RWPE1 (cell line): ENCODE data around the gene SMIM11.

Experiments used
- CTCF ChIA-PET: fragments of 350-600 bp; sonication (Branson Sonifier 250); formaldehyde crosslinking; extraction: SDS; loops from one replicate; lab custom pipeline; 2021; lab: Yijun Ruan, JAX
- POLR2A ChIA-PET: fragments of 400-600 bp; formaldehyde crosslinking; extraction: SDS; loops from one replicate; lab custom pipeline; 2020; ENCODE audit warnings: antibody characterized with exemption; ENCODE audit not compliant: low non-redundant PET; lab: Yijun Ruan, JAX
- DNase-seq: peaks from one replicate; pipeline ENCODE4 v3.0.0; 2012; ENCODE audit warnings: low spot score
- H3K27ac ChIP-seq: fragments of 450-650 bp; 2 replicates; pipeline ENCODE4 v1.5.1; 2017
- TF ChIP-seq, protein P1 (sequence below): fragments of 450-650 bp; conservative IDR thresholded peaks from 2 replicates; pipeline ENCODE4 v1.5.1; 2017; ENCODE audit warnings: low read depth, mild to moderate bottlenecking

The SMIM11 gene

DNA sequence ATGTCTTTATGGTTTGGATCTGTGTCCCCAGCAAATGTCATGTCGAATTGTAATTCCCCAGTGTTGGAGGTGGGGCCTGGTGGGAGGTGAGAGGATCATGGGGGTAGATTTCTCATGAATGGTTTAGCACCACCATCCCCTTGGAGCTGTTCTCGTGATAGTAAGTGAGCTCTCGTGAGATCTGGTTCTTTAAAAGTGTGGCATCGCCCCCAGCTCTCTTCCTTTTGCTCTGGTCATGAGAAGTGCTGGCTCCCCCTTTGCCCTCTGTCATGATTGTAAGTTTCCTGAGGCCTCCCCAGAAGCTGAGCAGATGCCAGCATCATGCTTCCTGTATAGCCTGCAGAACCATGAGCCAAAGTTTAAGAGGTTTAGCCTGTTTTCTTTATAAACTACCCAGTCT is 22.8 kb upstream of the SMIM11 start:
- TF ChIP-seq, protein P1, sequence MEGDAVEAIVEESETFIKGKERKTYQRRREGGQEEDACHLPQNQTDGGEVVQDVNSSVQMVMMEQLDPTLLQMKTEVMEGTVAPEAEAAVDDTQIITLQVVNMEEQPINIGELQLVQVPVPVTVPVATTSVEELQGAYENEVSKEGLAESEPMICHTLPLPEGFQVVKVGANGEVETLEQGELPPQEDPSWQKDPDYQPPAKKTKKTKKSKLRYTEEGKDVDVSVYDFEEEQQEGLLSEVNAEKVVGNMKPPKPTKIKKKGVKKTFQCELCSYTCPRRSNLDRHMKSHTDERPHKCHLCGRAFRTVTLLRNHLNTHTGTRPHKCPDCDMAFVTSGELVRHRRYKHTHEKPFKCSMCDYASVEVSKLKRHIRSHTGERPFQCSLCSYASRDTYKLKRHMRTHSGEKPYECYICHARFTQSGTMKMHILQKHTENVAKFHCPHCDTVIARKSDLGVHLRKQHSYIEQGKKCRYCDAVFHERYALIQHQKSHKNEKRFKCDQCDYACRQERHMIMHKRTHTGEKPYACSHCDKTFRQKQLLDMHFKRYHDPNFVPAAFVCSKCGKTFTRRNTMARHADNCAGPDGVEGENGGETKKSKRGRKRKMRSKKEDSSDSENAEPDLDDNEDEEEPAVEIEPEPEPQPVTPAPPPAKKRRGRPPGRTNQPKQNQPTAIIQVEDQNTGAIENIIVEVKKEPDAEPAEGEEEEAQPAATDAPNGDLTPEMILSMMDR: no peak
- H3K27ac ChIP-seq: no peak overlapping the region
- DNase-seq: no peak
- CTCF ChIA-PET: interaction anchor here (0.6 to 3.4 kb wide), 2 partner anchors 112 to 429 kb away, joined by 3 to 22 read pairs; no protein-coding TSS in a partner anchor
- POLR2A ChIA-PET: no interaction called here

DNA sequence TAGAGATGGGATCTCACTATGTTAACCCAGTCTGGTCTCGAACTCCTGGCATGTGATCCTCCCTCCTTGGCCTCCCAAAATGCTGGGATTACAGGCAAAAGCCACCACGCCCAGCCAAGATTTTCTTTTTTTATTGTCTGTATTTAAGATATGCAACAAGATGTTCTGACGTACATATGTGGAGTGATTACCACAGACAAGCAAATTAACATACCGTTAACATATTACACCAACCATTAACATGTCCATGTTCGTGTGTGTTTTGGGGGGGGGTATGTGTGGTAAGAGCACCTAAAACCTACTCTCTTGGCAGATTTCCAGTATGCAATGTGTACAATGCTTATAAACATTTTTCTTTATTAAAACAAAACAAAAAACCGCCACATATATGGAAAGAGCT is 22.1 kb upstream of the SMIM11 start:
- POLR2A ChIA-PET: no interaction called here
- no peak overlapping the region for H3K27ac ChIP-seq
- TF ChIP-seq, protein P1: no peak
- no peak for DNase-seq
- CTCF ChIA-PET: interaction anchor here (0.6 to 3.4 kb wide), 2 partner anchors 112 to 429 kb away, joined by 3 to 22 read pairs; no protein-coding TSS in a partner anchor

DNA sequence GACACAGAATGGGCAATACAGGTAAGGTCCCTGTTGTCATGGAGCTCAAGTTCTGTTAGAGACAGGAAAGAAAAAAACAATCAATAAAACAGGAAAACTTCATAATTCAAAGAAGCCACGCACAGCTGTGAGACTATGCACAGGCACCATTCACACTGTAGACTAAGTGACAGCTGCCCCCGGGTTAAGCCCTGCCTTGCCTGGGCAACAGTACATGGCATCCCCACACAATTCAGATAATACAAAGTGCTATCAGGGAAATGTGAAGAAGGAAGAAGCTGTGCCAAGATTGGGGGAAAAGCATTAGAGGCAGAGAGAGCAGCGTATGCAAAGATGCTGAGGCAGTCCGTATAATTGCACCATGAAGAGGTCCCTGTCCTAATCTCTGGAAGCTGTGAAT is 20.5 kb upstream of the SMIM11 start:
- DNase-seq: no peak
- ChIA-PET CTCF (interaction anchor here (0.6 to 1.4 kb wide), 3 partner anchors 8 to 431 kb away, joined by 3 read pairs; no protein-coding TSS in a partner anchor), POLR2A (no interaction called here)
- TF ChIP-seq, protein P1: no peak
- H3K27ac ChIP-seq: no peak overlapping the region

DNA sequence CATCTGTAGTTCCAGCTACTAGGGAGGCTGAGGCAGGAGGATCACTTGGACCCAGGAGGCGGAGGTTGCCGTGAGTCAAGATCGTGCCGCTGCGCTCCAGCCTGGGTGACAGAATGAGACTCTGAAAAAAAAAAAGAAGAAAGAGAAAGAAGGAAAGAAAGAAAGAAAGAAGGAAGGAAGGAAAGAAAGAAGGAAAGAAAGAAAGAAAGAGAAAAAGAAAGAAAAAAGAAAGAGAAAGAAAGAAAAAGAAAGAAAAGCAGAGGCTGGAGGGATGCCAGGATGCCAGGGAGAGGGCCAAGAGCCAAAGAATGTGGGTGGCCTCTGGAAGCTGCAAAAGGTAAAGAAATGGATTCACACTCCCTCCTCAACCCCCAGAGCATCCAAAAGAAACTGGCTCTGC is 19.7 kb upstream of the SMIM11 start:
- TF ChIP-seq, protein P1: no peak

DNA sequence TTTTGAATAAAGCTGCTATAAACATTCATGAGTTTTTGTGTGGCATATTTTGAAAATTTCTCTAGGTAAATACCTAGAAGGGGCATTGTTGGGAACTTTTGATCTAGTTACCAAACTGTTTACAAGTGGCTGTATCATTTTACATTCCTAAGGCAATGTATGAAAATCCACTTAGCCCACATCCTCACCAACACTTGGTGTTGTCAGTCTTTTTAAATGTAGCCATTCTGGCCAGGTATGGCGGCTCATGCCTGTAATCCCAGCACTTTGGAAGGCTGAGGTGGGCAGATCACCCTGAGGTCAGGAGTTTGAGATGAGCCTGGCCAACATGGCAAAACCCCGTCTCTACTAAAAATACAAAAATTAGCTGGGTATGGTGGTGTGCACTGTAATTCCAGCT is 17.4 kb upstream of the SMIM11 start:
- ChIA-PET CTCF (interaction anchor here (0.6 to 1.0 kb wide), 2 partner anchors 9 to 10 kb away, joined by 3 read pairs; no protein-coding TSS in a partner anchor), POLR2A (no interaction called here)
- TF ChIP-seq, protein P1: no peak
- no peak for DNase-seq
- H3K27ac ChIP-seq: no peak overlapping the region

More for the DNA sequence above, 19.7 kb upstream of the SMIM11 start:
- DNase-seq: no peak
- no peak overlapping the region for H3K27ac ChIP-seq
- ChIA-PET CTCF (interaction anchor here (1.4 kb wide), 1 partner anchor 432 kb away, joined by 5 read pairs; no protein-coding TSS in a partner anchor), POLR2A (no interaction called here)

DNA sequence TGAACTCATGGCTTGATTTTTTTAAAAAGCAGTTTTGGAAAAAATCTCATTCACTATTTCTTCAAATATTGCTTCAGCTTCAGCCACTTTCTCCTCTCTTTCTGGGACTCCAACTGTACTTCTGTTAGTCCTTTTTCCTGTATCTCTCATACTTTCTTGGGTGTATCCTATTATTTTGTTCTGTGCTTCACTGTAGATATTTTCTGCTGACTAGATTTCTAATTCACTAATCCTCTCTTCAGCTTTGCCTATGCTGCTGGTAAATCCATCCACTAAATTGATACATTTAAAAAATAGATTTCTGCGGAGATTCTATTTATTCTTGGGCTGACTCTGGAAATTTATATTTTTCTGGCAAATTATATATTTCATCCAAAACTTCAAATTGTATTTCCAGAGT is 16.4 kb upstream of the SMIM11 start:
- TF ChIP-seq, protein P1: no peak
- no peak for DNase-seq
- CTCF ChIA-PET: no interaction called here
- no peak overlapping the region for H3K27ac ChIP-seq
- POLR2A ChIA-PET: no interaction called here
